ENCODE measurements around the gene DNAJC7.

The DNAJC7 gene, protein sequence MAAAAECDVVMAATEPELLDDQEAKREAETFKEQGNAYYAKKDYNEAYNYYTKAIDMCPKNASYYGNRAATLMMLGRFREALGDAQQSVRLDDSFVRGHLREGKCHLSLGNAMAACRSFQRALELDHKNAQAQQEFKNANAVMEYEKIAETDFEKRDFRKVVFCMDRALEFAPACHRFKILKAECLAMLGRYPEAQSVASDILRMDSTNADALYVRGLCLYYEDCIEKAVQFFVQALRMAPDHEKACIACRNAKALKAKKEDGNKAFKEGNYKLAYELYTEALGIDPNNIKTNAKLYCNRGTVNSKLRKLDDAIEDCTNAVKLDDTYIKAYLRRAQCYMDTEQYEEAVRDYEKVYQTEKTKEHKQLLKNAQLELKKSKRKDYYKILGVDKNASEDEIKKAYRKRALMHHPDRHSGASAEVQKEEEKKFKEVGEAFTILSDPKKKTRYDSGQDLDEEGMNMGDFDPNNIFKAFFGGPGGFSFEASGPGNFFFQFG

DNA sequence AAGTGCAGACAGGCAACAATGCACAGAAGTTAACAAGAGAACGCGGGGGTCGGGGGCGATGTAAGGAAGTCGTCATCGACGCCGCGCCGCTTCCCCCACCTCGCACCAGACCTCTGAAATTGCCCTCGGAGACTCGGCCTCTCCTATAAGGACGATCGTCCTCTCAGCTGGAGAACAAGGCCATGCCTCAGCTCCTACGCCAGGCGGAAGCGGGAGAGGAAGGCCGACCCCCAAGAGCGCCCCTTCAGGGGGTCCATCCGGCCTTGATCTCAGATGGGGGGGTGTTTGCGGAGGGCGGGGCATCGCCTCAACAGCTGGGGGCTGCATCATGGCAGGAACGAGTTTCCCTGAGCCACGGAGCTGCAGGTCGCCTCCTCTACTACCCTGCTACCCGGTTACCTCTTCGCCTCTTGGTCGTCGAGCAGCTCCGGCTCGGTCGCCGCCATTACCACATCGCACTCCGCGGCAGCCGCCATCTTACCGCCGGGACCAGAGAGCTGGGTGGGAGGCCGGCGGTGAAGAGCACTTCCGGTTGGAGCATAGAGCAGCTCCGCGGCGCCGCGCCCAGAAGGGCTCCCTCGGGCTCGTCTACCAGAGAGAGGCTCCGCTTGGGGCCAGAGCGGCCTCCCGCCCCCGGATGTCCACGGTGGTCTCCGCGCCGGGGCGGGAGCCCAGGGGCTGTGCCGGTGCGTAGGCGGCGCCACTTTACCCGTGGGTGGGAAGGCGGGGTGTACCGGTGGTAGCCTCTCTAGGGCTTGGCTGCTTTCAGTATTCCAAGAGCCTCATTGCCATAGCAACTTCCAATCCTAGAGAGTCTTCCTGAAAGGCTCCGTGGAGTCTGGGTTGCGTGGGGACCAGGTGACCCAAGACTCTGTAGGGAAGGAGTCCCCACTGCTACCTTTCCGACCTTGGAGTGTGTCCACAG lies at the start of gene DNAJC7:
Gene DNAJC7, minus strand, starts transcription at position 499 of the 925 bp plus-strand sequence. Its CDS starts 23 bp downstream, at position 476.
- no peak for TF ChIP-seq CTCF (IDR thresholded peaks at IDR 0.05; ENCODE audit: borderline replicate concordance, control extremely low read depth, extremely low read depth, insufficient read depth, missing control alignments)
- in situ Hi-C loops (cut with MboI; ENCODE audit: low sequenced_read_pairs, unreplicated experiment), result no loop called here

GRCh38 chr17:42065201-42065600 lies 48.0 kb upstream of the DNAJC7 start:
- no peak for DNase-seq (ENCODE audit: low spot score)
- in situ Hi-C loops (cut with MboI; ENCODE audit: low sequenced_read_pairs, unreplicated experiment), result no loop called here
- TF ChIP-seq CTCF (IDR thresholded peaks at IDR 0.05; ENCODE audit: borderline replicate concordance, control extremely low read depth, extremely low read depth, insufficient read depth, missing control alignments), result no peak

More for the DNA sequence above, at the start of gene DNAJC7:
- DNase-seq (ENCODE audit: low spot score), result peak; percentile 96

DNA sequence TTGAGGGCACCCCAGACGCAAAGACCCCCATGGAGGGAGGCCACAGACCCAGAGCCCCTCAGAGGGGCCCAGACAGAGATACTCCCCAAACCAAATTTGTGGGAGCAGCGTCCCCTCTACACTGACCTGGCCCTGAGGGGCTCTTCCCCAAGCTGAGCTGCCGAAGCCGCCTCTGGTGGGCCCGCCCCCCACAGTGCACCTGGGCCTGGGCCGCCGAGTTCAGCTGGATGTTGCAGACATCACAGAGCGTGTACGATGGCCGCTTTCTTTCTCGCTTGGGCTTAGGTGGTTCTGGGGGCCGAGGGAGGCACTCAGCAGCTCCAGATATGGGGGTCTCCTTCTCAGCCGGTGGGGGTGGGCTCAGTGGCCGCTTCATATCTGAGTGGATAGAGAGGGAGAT lies 45.4 kb upstream of the DNAJC7 start:
- DNase-seq (ENCODE audit: low spot score), result no peak
- no peak for TF ChIP-seq CTCF (IDR thresholded peaks at IDR 0.05; ENCODE audit: borderline replicate concordance, control extremely low read depth, extremely low read depth, insufficient read depth, missing control alignments)
- in situ Hi-C loops (cut with MboI; ENCODE audit: low sequenced_read_pairs, unreplicated experiment), result no loop called here

GRCh38 chr17:42061646-42062487 lies 44.6 kb upstream of the DNAJC7 start:
- DNase-seq (ENCODE audit: low spot score), result no peak
- TF ChIP-seq CTCF (IDR thresholded peaks at IDR 0.05; ENCODE audit: borderline replicate concordance, control extremely low read depth, extremely low read depth, insufficient read depth, missing control alignments), result no peak
- in situ Hi-C loops (cut with MboI; ENCODE audit: low sequenced_read_pairs, unreplicated experiment), result no loop called here

DNA sequence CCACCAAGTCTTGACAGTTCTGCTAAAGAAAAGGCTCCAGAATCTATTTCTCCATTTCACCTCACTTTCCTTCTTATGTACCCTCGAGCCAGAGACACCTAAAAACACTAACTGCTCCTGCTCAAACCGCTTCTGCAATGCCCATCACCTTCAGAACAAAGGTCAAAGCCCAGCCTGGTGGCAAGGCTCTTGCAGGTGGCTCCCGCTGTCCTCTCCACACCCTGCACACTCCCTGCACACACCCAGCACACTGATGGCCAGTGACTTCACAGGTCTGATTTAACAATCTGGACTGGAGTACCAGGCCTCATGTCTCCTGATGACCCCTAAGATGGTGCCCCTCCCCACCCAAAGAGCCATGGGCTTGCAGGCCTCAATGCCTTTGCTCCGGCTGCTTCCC lies 43.0 kb upstream of the DNAJC7 start:
- DNase-seq (ENCODE audit: low spot score), result no peak
- in situ Hi-C loops (cut with MboI; ENCODE audit: low sequenced_read_pairs, unreplicated experiment), result no loop called here
- no peak for TF ChIP-seq CTCF (IDR thresholded peaks at IDR 0.05; ENCODE audit: borderline replicate concordance, control extremely low read depth, extremely low read depth, insufficient read depth, missing control alignments)

DNA sequence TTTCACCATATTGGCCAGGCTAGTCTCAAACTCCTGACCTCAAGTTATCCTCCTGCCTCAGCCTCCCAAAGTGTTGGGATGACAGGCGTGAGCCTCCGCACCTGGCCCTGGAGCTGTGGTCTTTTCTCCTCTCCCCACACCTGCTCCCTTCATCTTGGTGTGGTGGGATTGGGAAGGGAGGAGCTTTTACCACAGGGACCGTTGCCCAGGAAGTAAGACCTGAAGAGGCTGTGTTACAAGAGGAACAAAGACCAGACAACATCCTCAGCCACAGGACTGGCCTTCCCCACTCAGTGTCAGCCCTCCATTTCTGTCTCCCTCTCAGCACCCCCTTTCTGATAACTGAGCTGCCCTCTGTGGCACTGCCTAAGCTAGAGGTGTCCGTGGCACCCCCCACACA lies 42.6 kb upstream of the DNAJC7 start:
- TF ChIP-seq CTCF (IDR thresholded peaks at IDR 0.05; ENCODE audit: borderline replicate concordance, control extremely low read depth, extremely low read depth, insufficient read depth, missing control alignments), result no peak
- DNase-seq (ENCODE audit: low spot score), result no peak
- in situ Hi-C loops (cut with MboI; ENCODE audit: low sequenced_read_pairs, unreplicated experiment), result no loop called here

Data from GM13976 (cell line).